Activated naive CD4-positive, alpha-beta T cell treated with anti-CD3 and anti-CD28 coated beads, Interleukin-2, amount 50 U/mL, for 72 hours (primary cell): ENCODE results near the gene SH3PXD2B. TPM values are rescaled to one million over a fixed set of nuclear protein-coding genes. Genes with fewer than 3 reads are reported as not detected.

Source experiments
- ATAC-seq, 2 donors: fragments of 150-1000 bp; cut with Tn5 transposase; 2 replicates each; pipeline ENCODE4 v1.10.0; 2021; ENCODE audit warnings: mild to moderate bottlenecking in 2 of 2, moderate library complexity in 2 of 2
- DNase-seq, 2 donors: peaks; one replicate each; pipeline ENCODE4 v3.0.0; 2021 to 2022; ENCODE audit warnings: low spot score in 2 of 2
- H3K27ac Mint-ChIP-seq, 2 donors: one replicate each; pipeline ENCODE4 v1.8.0; 2022; ENCODE audit warnings: mild to moderate bottlenecking in 2 of 2, mixed read lengths in 2 of 2
- H3K36me3 Mint-ChIP-seq, 2 donors: one replicate each; pipeline ENCODE4 v1.8.0; 2022; ENCODE audit warnings: mixed read lengths in 2 of 2
- H3K9me3 Mint-ChIP-seq, 2 donors: one replicate each; pipeline ENCODE4 v1.8.0; 2022; ENCODE audit warnings: mixed read lengths in 2 of 2
- total RNA-seq, 2 donors: library from RNA; stranded (reverse); gene quantifications; one replicate each; pipeline ENCODE4 v1.2.3, GENCODE V29; 2022

SH3PXD2B gene
- under 1 TPM; 0.09 to 0.64 TPM for total RNA-seq

DNA sequence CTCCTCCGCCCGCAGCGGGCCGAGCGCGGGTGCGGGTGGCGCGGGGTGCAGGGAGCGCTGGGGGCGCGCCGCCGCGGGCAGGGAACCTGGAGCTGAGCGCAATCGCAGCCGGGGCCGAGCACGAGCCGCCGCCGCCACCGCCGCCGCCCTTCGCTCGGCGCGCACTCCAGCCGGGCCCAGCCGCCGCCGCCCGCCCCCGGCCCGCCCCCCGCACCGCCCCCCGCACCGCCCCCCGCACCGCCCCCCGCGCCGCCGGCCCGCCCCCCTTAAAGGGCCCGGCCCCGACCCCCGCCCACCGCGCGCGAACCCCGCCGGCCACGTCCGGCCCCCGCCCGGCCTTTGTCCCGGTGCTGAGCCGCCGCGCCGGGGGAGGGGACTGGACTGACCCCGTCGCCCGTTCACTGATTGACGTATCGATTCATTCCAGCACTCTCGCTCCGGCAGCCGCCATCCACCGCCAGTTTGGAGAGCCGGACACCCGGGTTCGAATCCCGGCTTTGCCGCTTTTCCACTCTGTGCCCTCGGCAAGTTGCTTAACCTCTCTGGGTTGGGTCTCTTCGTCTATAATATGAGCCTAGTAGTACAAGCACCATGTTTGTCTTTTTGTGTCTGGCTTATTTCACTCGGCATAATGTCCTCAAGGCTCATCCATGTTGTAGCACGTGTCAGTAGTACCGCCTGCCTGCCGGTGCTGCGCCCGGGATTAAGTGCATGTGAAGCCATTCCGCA is at the start of gene SH3PXD2B:
TSS of gene SH3PXD2B (minus strand) at position 168 of the 729 bp plus-strand sequence. CDS start 173 bp downstream, outside the sequence.
- peak in 1 of 2 donors; percentile 32 for DNase-seq
- no peak within 1 kb of the TSS for H3K27ac Mint-ChIP-seq

DNA sequence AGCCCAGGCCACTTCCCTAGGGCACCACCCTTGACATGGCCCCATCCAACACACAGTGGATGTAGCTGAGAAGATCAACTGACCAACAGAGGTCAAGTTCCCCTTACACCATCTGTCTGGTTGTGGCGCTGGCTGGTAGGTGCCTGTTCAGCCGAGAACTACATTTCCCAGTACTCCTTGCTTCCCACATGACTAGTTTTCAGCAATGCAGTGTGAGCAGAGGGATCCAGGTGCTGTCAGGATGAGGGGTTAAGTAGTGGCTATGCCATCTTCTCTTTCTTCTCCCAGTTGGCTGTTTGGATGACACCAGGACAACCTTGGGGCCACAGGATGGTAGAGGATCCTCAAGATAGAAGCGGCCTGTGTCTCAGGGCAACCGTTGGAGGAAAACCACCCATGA is 48.6 kb upstream of the SH3PXD2B start:
- no peaks in the 10 kb centered on the region for H3K9me3 Mint-ChIP-seq
- H3K36me3 Mint-ChIP-seq: no peaks in the 10 kb centered on the region
- no peak overlapping the region for H3K27ac Mint-ChIP-seq
- ATAC-seq: no peak
- DNase-seq: peak in 1 of 2 donors; percentile 21

More for the DNA sequence above, at the start of gene SH3PXD2B:
- ATAC-seq: peak; percentile 48 to 81
- H3K36me3 Mint-ChIP-seq: peaks cover 6% of the 10 kb centered on the region in 2 donors
- H3K9me3 Mint-ChIP-seq: no peaks in the 10 kb centered on the region

GRCh38 chr5:172502410-172502809 is 48.1 kb upstream of the SH3PXD2B start:
- no peaks in the 10 kb centered on the region for H3K9me3 Mint-ChIP-seq
- ATAC-seq (no peak), DNase-seq (peak in 1 of 2 donors; percentile 13)
- no peak overlapping the region for H3K27ac Mint-ChIP-seq
- no peaks in the 10 kb centered on the region for H3K36me3 Mint-ChIP-seq

DNA sequence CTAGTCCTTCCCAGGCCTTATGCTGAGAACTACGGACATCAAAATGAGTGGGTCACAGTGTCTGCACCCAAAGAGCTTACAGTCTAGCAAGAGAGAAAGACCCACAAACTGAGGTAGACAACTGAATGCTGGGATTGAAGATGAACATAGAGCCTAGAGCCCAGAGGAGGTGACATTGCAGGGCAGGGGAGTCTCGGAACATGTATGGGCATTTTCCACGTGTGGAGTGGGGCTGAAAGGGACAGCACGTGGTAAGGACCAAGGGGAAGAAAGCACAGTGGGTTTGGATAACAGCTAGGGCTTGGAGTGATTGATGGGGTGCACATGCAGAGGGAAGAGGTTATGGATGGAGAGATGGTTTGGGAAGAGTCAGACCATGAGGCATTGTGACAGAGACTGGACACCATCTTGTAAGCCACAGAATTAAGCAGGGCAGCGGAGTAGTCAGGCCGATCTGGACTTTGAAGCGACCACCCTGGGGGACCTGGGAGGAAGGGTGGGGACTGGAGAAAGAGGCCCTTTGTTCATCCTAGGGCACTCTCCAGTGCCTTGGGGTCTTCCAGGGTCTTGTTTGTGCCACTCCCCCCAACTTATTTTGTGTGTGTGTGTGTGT is 47.5 kb upstream of the SH3PXD2B start:
- DNase-seq (peak in 1 of 2 donors; percentile 7), ATAC-seq (no peak)
- Mint-ChIP-seq H3K9me3 (no peaks in the 10 kb centered on the region), H3K27ac (no peak overlapping the region), H3K36me3 (no peaks in the 10 kb centered on the region)

- no peaks in the 10 kb centered on the region for H3K36me3 Mint-ChIP-seq
- ATAC-seq (no peak), DNase-seq (peak in 1 of 2 donors; percentile 4)
- no peak overlapping the region for H3K27ac Mint-ChIP-seq
- H3K9me3 Mint-ChIP-seq: no peaks in the 10 kb centered on the region
Observed at GRCh38 chr5:172499287-172499686, 45.0 kb upstream of the SH3PXD2B start.

GRCh38 chr5:172498431-172499129 is 44.3 kb upstream of the SH3PXD2B start:
- H3K36me3 Mint-ChIP-seq: no peaks in the 10 kb centered on the region
- no peak overlapping the region for H3K27ac Mint-ChIP-seq
- no peaks in the 10 kb centered on the region for H3K9me3 Mint-ChIP-seq
- DNase-seq (peak in 1 of 2 donors; percentile 20), ATAC-seq (no peak)

DNA sequence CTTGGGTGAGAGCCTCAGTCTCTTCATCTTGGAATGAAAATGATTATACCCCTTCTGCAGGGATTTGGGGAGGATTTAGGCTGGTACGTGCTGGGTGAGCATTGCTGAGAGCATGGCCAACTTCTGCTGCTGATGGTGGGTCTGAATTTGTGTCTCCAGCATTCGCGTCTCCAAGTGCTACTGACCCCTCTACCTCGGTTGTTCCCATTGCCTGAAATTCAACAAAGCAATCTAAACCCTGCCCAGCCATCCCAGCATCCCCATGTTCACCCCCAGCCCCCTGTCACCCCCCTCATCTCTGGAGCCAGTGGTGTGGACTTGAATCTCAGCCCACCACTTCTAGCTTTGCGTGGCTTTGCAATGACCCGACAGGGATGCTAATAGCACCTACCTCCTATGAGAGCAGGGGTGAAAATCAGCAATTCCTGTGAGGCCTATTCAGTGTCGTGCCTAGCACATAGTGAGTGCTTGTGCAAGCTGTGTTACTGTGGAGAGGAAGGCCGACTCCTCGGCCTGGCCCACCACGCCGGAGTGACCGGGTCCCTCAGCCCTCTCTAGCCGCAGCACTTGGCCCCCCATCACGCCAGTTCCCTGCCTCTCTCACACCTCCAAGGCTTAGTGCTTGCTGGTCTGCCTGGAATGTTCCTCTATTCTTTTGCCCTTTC is 43.4 kb upstream of the SH3PXD2B start:
- no peaks in the 10 kb centered on the region for H3K36me3 Mint-ChIP-seq
- DNase-seq: peak in 1 of 2 donors; percentile 25
- H3K9me3 Mint-ChIP-seq: no peaks in the 10 kb centered on the region
- no peak for ATAC-seq
- no peak overlapping the region for H3K27ac Mint-ChIP-seq

- DNase-seq (peak in 1 of 2 donors; percentile 16), ATAC-seq (no peak)
- H3K27ac Mint-ChIP-seq: no peak overlapping the region
- no peaks in the 10 kb centered on the region for H3K9me3 Mint-ChIP-seq
- no peaks in the 10 kb centered on the region for H3K36me3 Mint-ChIP-seq
Observed at GRCh38 chr5:172496671-172497371, 42.5 kb upstream of the SH3PXD2B start.

DNA sequence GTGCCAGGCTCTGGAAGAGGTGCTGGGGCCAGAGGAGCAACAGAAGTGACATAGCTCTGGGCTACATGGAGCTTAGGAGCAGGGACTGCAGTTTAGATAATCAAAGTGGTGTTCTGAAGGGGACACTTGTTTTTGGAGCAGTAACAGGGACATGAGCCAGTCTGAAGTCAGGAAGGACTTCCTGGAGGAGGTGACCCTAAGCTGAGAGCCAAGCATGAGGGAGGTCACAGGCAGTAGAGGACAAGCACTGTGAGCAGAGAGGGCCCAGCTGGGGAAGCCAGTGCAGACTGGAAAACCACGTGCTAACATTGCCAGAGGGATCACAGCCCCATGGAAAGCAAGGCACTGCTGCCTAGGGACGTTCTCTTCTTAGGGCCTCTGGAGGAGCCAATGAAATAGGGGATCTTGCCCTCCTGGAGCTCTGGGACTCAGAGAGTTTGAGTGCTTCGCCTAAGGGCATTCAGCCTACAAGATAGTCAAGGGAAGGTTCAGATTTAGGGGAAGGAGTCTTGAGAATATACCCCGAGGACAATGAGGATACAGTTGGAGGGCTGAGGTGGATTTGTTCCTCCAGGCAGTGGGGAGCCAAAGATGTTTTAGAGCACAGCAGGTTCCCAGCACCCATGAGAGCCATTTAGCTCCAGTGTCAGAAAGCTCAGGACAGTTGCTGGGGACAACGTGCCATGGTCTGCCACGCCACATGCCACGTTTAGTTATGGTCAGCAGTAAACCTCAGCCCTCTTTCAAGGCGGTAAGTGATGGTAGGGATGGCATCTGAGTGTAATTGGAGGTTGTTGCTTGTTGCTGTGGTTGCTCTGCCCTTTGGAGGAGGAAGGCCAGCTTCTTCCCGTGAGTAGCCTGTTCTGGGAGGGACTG is 40.5 kb upstream of the SH3PXD2B start:
- DNase-seq (peak in 1 of 2 donors; percentile 28), ATAC-seq (no peak)
- Mint-ChIP-seq H3K36me3 (no peaks in the 10 kb centered on the region), H3K27ac (no peak overlapping the region), H3K9me3 (no peaks in the 10 kb centered on the region)

GRCh38 chr5:172493906-172494305 is 39.6 kb upstream of the SH3PXD2B start:
- ATAC-seq: no peak
- H3K27ac Mint-ChIP-seq: no peak overlapping the region
- H3K36me3 Mint-ChIP-seq: no peaks in the 10 kb centered on the region
- peak in 1 of 2 donors; percentile 39 for DNase-seq
- no peaks in the 10 kb centered on the region for H3K9me3 Mint-ChIP-seq

GRCh38 chr5:172493461-172493860 is 39.1 kb upstream of the SH3PXD2B start:
- DNase-seq (no peak), ATAC-seq (no peak)
- Mint-ChIP-seq H3K36me3 (no peaks in the 10 kb centered on the region), H3K27ac (no peak overlapping the region), H3K9me3 (no peaks in the 10 kb centered on the region)

DNA sequence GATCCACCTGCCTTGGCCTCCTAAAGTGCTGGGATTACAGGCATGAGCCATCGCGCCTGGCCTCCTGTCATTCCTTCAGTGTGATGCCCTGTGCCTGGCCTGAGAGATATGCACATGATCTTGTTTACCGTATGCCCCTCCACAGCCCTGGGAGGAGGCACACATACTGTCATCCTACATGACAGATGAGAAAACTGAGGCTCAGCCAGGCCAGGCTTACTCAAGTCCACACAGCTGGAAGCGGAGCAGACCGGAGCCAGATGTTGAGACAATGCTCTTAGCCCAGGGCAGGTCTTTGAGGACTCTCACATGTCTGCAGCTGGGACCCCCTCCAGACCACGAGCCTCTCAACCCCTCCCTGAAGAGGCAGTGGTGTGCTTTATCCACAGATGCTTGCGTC is 38.7 kb upstream of the SH3PXD2B start:
- DNase-seq (peak in 1 of 2 donors; percentile 18), ATAC-seq (no peak)
- no peaks in the 10 kb centered on the region for H3K9me3 Mint-ChIP-seq
- no peaks in the 10 kb centered on the region for H3K36me3 Mint-ChIP-seq
- H3K27ac Mint-ChIP-seq: no peak overlapping the region

DNA sequence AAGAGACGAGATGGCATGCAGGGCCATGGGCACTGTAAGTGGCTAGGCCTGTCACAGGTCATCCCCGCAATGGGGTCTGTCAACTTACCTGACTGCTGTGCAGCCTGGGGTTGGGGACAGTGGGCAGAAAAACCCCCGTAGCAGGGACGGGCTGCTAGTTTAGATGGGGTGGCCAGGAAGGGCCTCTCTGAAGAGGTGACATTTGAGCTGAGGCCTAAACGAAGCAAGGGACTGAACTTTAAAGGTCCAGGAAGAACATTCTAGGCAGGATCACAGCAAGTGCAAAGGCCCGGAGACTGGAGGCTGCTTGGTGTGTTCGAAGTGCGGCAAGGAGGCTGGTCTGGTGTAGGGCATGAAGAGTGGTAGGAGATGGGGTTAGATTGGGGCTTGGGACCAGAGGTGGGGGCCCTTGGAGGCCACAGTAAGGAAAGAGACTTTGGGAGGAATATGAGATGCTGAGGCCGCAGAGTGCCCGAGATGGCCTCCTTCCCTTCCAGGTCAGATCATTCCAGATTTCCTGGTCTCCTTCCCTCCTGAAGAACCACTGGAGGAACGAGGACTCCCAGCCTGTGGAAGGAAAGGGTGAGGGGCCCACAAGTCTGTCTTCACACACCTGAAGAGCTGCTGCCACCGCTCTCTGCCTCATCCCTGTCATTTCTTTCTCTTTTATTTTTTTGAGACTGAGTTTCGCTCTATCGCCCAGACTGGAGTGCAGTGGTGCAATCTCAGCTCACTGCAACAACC is 37.9 kb upstream of the SH3PXD2B start:
- DNase-seq: peak in 1 of 2 donors; percentile 47
- Mint-ChIP-seq H3K9me3 (no peaks in the 10 kb centered on the region), H3K27ac (no peak overlapping the region), H3K36me3 (no peaks in the 10 kb centered on the region)
- ATAC-seq: no peak

GRCh38 chr5:172491481-172491880 is 37.2 kb upstream of the SH3PXD2B start:
- ATAC-seq (no peak), DNase-seq (peak in 1 of 2 donors; percentile 20)
- Mint-ChIP-seq H3K36me3 (no peaks in the 10 kb centered on the region), H3K9me3 (no peaks in the 10 kb centered on the region), H3K27ac (no peak overlapping the region)
